ENCODE data around the gene RBM5. TPM values are rescaled to one million over a fixed set of nuclear protein-coding genes. Genes with fewer than 3 reads are reported as not detected.

Gene RBM5
- polyA plus RNA-seq, 2 of the 4 experiments (the other 2 are of a cell fraction): 78.9 to 123 TPM

DNA sequence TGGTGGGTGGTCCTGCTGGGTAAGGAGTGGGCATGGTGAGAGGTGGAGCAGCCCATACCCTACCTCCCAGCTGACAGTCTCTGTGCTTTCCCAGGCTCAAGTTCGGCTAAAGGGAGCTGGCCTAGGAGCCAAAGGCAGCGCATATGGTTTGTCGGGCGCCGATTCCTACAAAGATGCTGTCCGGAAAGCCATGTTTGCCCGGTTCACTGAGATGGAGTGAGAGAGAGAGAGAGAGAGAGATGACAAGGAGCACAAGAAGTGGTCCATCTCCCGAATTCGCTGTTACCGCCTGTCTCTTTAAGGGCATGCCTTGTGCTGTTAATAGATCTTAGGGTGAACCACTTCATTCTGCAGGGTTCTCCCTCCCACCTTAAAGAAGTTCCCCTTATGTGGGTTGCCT lies 29.5 kb downstream of the RBM5 start:
- Histone ChIP-seq H3K4me1 (no peaks in the 10 kb centered on the region), H3K4me2 (no peak overlapping the region), H3K4me3 (no peak overlapping the region), H3K9me3 (no peaks in the 10 kb centered on the region), H3K27ac (no peak overlapping the region)
- FAIRE-seq (no peak), DNase-seq (ENCODE audit: low read depth in 1 of 2, low spot score in 1 of 2) (no peak), ATAC-seq (no peak)
- TF ChIP-seq RARB (CRISPR knock-in tag; IDR thresholded peaks at IDR 0.05): no peak
- no peak for TF ChIP-seq ZSCAN20 (CRISPR knock-in tag; IDR thresholded peaks at IDR 0.05)
- no peak for TF ChIP-seq HOXA7 (CRISPR knock-in tag; IDR thresholded peaks at IDR 0.05)
- no peak for TF ChIP-seq NFE2L2 (conservative IDR thresholded peaks at IDR 0.05; ENCODE audit: low read length)
- TF ChIP-seq ZFP36 (IDR thresholded peaks at IDR 0.05; ENCODE audit: borderline replicate concordance, partially characterized antibody): no peak
- TF ChIP-seq HOXB5 (CRISPR knock-in tag; IDR thresholded peaks at IDR 0.05): no peak
- TF ChIP-seq, protein P1, sequence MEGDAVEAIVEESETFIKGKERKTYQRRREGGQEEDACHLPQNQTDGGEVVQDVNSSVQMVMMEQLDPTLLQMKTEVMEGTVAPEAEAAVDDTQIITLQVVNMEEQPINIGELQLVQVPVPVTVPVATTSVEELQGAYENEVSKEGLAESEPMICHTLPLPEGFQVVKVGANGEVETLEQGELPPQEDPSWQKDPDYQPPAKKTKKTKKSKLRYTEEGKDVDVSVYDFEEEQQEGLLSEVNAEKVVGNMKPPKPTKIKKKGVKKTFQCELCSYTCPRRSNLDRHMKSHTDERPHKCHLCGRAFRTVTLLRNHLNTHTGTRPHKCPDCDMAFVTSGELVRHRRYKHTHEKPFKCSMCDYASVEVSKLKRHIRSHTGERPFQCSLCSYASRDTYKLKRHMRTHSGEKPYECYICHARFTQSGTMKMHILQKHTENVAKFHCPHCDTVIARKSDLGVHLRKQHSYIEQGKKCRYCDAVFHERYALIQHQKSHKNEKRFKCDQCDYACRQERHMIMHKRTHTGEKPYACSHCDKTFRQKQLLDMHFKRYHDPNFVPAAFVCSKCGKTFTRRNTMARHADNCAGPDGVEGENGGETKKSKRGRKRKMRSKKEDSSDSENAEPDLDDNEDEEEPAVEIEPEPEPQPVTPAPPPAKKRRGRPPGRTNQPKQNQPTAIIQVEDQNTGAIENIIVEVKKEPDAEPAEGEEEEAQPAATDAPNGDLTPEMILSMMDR (IDR thresholded peaks at IDR 0.05): no peak
- no peak for TF ChIP-seq USF2 (IDR thresholded peaks at IDR 0.05)
- ChIA-PET CTCF (interaction anchor here (0.6 to 4.1 kb wide), 6 partner anchors 10 to 143 kb away, joined by 3 to 25 read pairs (median 4); no protein-coding TSS in a partner anchor), POLR2A (no interaction called here)
- 99% methylated on average over 10 of the region's 10 CpGs for WGBS (ENCODE audit: missing lambda C conversion rate)

DNA sequence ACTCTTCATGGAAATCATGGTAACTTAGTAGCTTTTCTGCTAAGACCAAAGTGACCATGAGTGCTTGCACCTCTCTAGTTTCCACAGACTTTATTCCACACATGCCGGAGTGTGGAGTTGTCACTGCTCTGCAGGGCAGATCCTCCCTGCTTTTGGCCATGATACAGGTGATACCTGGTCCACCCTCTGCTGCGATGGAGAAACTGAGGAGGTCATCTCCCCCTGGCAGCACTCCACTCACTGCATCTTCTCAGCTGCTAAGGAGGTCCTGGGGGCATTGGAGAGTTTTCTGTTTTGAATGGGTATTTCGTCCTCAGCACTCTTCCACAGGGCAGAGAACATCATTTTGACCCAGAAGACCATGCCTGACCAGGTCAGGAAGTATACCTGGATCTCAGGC lies 31.1 kb downstream of the RBM5 start:
- Histone ChIP-seq H3K4me2 (no peak overlapping the region), H3K4me3 (no peak overlapping the region), H3K9me3 (no peaks in the 10 kb centered on the region), H3K4me1 (peaks cover 8% of the 10 kb centered on the region; the same call in 1 of the 3 replicates), H3K27ac (no peak overlapping the region)
- 89% methylated on average over 2 of the region's 3 CpGs for WGBS (ENCODE audit: missing lambda C conversion rate)
- TF ChIP-seq MAFK (IDR thresholded peaks at IDR 0.05; ENCODE audit: partially characterized antibody): no peak
- FAIRE-seq (no peak), DNase-seq (ENCODE audit: low read depth in 1 of 2, low spot score in 1 of 2) (no peak), ATAC-seq (no peak)
- CTCF ChIA-PET: interaction anchor here (0.7 to 8.0 kb wide), 12 partner anchors 7 to 105 kb away, joined by 3 to 240 read pairs (median 9); partner anchors contain the start of gene GNAT1
- POLR2A ChIA-PET: no interaction called here

- H3K4me1 ChIP-seq: peaks cover 10% of the 10 kb centered on the region; the same call in 2 of the 3 replicates
- ChIA-PET CTCF (interaction anchor here (0.6 to 8.0 kb wide), 21 partner anchors 8 to 150 kb away, joined by 3 to 240 read pairs (median 6); partner anchors contain the start of gene GNAT1), POLR2A (no interaction called here)
- TF ChIP-seq GATA3 (IDR thresholded peaks at IDR 0.05; ENCODE audit: borderline replicate concordance) (no peak), SREBF2 (IDR thresholded peaks at IDR 0.05) (no peak), TP53 (CRISPR knock-in tag; IDR thresholded peaks at IDR 0.05) (no peak), TFCP2L1 (CRISPR knock-in tag; IDR thresholded peaks at IDR 0.05) (no peak), HOXA7 (CRISPR knock-in tag; IDR thresholded peaks at IDR 0.05) (no peak), EP300 (IDR thresholded peaks at IDR 0.05) (no peak), KDM1A (IDR thresholded peaks at IDR 0.05; ENCODE audit: low read depth) (no peak), JUN (IDR thresholded peaks at IDR 0.05) (no peak), E2F6 (IDR thresholded peaks at IDR 0.05; ENCODE audit: borderline replicate concordance, low read depth) (no peak), CHD2 (IDR thresholded peaks at IDR 0.05; ENCODE audit: low read length, partially characterized antibody) (no peak), ZC3H11A (IDR thresholded peaks at IDR 0.05) (no peak), BHLHE40 (IDR thresholded peaks at IDR 0.05; ENCODE audit: low read depth, low read length) (no peak), EHF (CRISPR knock-in tag; IDR thresholded peaks at IDR 0.05) (no peak), HDAC2 (IDR thresholded peaks at IDR 0.05) (no peak), CHD4 (IDR thresholded peaks at IDR 0.05; ENCODE audit: borderline replicate concordance) (no peak), RCOR1 (IDR thresholded peaks at IDR 0.05; ENCODE audit: low read depth, low read length) (no peak), RAD21 (conservative IDR thresholded peaks at IDR 0.05 in 1 of 2, IDR thresholded peaks at IDR 0.05 in 1 of 2) (no peak)
- TF ChIP-seq, protein P2, sequence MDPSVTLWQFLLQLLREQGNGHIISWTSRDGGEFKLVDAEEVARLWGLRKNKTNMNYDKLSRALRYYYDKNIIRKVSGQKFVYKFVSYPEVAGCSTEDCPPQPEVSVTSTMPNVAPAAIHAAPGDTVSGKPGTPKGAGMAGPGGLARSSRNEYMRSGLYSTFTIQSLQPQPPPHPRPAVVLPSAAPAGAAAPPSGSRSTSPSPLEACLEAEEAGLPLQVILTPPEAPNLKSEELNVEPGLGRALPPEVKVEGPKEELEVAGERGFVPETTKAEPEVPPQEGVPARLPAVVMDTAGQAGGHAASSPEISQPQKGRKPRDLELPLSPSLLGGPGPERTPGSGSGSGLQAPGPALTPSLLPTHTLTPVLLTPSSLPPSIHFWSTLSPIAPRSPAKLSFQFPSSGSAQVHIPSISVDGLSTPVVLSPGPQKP (IDR thresholded peaks at IDR 0.05; ENCODE audit: low read depth, low read length): no peak
- no peaks in the 10 kb centered on the region for H3K9me3 ChIP-seq
- H3K4me3 ChIP-seq: no peak overlapping the region
- no peak overlapping the region for H3K27ac ChIP-seq
- no peak for ATAC-seq
- DNase-seq (ENCODE audit: low read depth in 1 of 2, low spot score in 1 of 2): no peak
- FAIRE-seq: no peak
- no peak overlapping the region for H3K4me2 ChIP-seq
- 93% methylated on average over 8 of the region's 10 CpGs for WGBS (ENCODE audit: missing lambda C conversion rate)
Measured at GRCh38 chr3:50120364-50121071, 31.8 kb downstream of the RBM5 start.
